Measurements from ENCODE around the gene PBX1. TPM values are rescaled to one million over a fixed set of nuclear protein-coding genes. Genes with fewer than 3 reads are reported as not detected.

The PBX1 gene
- total and polyA plus RNA-seq, 2 donors (not counting 3 experiments of a cell fraction or from before 2014, with no cell fraction given), result 10.7 to 24.1 TPM

DNA sequence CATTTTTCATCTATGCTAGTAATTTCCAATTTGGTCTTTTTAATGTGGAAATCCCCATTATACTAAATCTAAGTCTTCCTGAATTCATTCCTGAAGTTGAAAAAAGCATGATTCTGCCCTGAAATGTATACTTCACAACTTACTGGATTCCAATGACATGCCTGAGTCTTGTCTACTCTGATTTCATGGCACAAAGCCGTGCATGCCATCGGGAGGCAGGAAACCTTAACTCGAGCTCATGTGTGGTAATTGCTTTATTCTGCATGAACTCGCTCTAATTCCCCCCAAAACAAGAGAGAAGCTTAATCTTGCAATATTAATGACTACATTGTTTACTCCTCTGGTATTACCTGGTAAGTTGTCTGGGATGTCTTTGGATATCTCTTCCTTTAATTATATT, 39.6 kb upstream of the PBX1 start:
- ChIA-PET POLR2A (no interaction called here), CTCF (no interaction called here)
- dilution Hi-C loops (cut with MboI; ENCODE audit: extremely low pct_ligation_motif_present, low sequenced_read_pairs) (no loop called here), intact Hi-C loops (cut with micrococcal nuclease) (no loop called here)
- no peak overlapping the region for H3K4me3 ChIP-seq (replicated peaks in 1 of 3; ENCODE audit: insufficient read depth in 1 of 3, low read depth in 1 of 3, low read length in 3 of 3)
- no peaks in the 10 kb centered on the region for H3K36me3 ChIP-seq (ENCODE audit: control insufficient read depth in 2 of 2, extremely low read depth in 1 of 2, insufficient read depth in 2 of 2, low read length in 2 of 2)
- no peak overlapping the region for H3K27ac ChIP-seq (ENCODE audit: insufficient read depth, low read depth, low read length)
- no peaks in the 10 kb centered on the region for H3K9me1 ChIP-seq (replicated peaks; ENCODE audit: control insufficient read depth, extremely low read depth, insufficient read depth, low read length)
- H3K4me2 ChIP-seq (ENCODE audit: insufficient read depth, low read length), result no peak overlapping the region
- no peaks in the 10 kb centered on the region for H4K20me1 ChIP-seq (replicated peaks; ENCODE audit: control insufficient read depth, extremely low read depth, insufficient read depth, low read length)
- no peaks in the 10 kb centered on the region for H3K27me3 ChIP-seq (ENCODE audit: control insufficient read depth in 2 of 2, insufficient read depth in 2 of 2, low read length in 2 of 2)
- H2AFZ ChIP-seq (ENCODE audit: low read depth, low read length), result no peak overlapping the region
- H3K79me2 ChIP-seq (ENCODE audit: control insufficient read depth, insufficient read depth, low read length), result no peaks in the 10 kb centered on the region
- H3K9me3 ChIP-seq (replicated peaks; ENCODE audit: control insufficient read depth, insufficient read depth, low read length), result no peaks in the 10 kb centered on the region
- TF ChIP-seq EZH2 (IDR thresholded peaks at IDR 0.05; ENCODE audit: borderline replicate concordance, low read depth, low read length, severe bottlenecking) (no peak), JUN (IDR thresholded peaks at IDR 0.05; ENCODE audit: borderline replicate concordance, insufficient read depth, insufficient read length, low read depth) (no peak), FOS (IDR thresholded peaks at IDR 0.05; ENCODE audit: borderline replicate concordance, insufficient read depth, low read length) (no peak), GATA2 (IDR thresholded peaks at IDR 0.05; ENCODE audit: insufficient read depth, insufficient read length, low read depth, low read length) (no peak), POLR2AphosphoS5 (IDR thresholded peaks at IDR 0.05; ENCODE audit: insufficient read depth, low read depth, low read length) (no peak), POLR2A (IDR thresholded peaks at IDR 0.05; ENCODE audit: low read depth, low read length) (no peak), MYC (IDR thresholded peaks at IDR 0.05; ENCODE audit: low read depth, low read length) (no peak)
- TF ChIP-seq, protein P1, sequence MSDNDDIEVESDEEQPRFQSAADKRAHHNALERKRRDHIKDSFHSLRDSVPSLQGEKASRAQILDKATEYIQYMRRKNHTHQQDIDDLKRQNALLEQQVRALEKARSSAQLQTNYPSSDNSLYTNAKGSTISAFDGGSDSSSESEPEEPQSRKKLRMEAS (IDR thresholded peaks at IDR 0.05; ENCODE audit: insufficient read depth, insufficient read length), result no peak
- TF ChIP-seq, protein P2, sequence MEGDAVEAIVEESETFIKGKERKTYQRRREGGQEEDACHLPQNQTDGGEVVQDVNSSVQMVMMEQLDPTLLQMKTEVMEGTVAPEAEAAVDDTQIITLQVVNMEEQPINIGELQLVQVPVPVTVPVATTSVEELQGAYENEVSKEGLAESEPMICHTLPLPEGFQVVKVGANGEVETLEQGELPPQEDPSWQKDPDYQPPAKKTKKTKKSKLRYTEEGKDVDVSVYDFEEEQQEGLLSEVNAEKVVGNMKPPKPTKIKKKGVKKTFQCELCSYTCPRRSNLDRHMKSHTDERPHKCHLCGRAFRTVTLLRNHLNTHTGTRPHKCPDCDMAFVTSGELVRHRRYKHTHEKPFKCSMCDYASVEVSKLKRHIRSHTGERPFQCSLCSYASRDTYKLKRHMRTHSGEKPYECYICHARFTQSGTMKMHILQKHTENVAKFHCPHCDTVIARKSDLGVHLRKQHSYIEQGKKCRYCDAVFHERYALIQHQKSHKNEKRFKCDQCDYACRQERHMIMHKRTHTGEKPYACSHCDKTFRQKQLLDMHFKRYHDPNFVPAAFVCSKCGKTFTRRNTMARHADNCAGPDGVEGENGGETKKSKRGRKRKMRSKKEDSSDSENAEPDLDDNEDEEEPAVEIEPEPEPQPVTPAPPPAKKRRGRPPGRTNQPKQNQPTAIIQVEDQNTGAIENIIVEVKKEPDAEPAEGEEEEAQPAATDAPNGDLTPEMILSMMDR (IDR thresholded peaks at IDR 0.05; ENCODE audit: extremely low read depth in 1 of 2, insufficient read depth in 1 of 2, low read depth in 1 of 2, low read length in 2 of 2), result no peak
- H3K4me1 ChIP-seq (ENCODE audit: control insufficient read depth, extremely low read depth, insufficient read depth, low read length), result no peaks in the 10 kb centered on the region
- BruUV-seq (replicated peaks), result no TSS peak
- FAIRE-seq (no peak), DNase-seq (ENCODE audit: low read depth, low spot score) (no peak)
- H3K9ac ChIP-seq (replicated peaks; ENCODE audit: extremely low read depth, insufficient read depth, low read length), result no peak overlapping the region
